Activated naive CD8-positive, alpha-beta T cell treated with anti-CD3 and anti-CD28 coated beads, Interleukin-2, amount 50 U/mL, for 24 hours (primary cell): Measurements from ENCODE around the gene MAPKAP1.
A peak's percentile ranks its signal among the peaks of the same experiment; 100 is the strongest.

ENCODE experiments used
- ATAC-seq: fragments of 150-1000 bp; cut with Tn5 transposase; one replicate; pipeline ENCODE4 v1.10.0; 2021
- DNase-seq: peaks from one replicate; pipeline ENCODE4 v3.0.0; 2021
- H3K27ac Mint-ChIP-seq: one replicate; pipeline ENCODE4 v1.8.0; 2021; ENCODE audit warnings: mild to moderate bottlenecking, mixed read lengths
- H3K27me3 Mint-ChIP-seq: one replicate; pipeline ENCODE4 v1.8.0; 2021; ENCODE audit warnings: mixed read lengths
- H3K36me3 Mint-ChIP-seq: one replicate; pipeline ENCODE4 v1.8.0; 2021; ENCODE audit warnings: low read depth, mixed read lengths
- H3K4me1 Mint-ChIP-seq: one replicate; pipeline ENCODE4 v1.8.0; 2021; ENCODE audit warnings: mixed read lengths
- H3K4me3 Mint-ChIP-seq: one replicate; pipeline ENCODE4 v1.8.0; 2021; ENCODE audit warnings: mild to moderate bottlenecking, moderate library complexity, mixed read lengths
- H3K9me3 Mint-ChIP-seq: one replicate; pipeline ENCODE4 v1.8.0; 2021; ENCODE audit warnings: mixed read lengths

The MAPKAP1 gene

DNA sequence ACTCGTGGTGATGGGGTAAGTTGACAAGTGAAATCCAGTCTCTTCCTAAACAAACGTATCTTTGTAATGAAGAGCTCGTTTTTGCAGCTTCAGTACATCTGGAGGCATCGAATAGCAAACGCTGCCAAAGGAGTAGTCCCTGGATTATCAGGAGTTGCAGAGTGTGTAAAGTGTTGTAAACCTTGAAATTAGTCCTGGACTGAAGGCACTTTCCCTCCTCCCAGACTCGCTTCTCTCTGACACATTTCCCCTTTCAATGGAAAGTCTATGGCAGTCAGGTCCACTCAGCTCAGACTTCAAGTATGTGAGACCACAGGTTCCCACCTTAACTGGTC, 38.6 kb upstream of the MAPKAP1 start:
- Mint-ChIP-seq H3K36me3 (peaks cover 7% of the 10 kb centered on the region), H3K4me3 (peak overlapping the region; percentile 84), H3K27me3 (peaks cover 21% of the 10 kb centered on the region), H3K4me1 (peaks cover 22% of the 10 kb centered on the region), H3K9me3 (no peaks in the 10 kb centered on the region), H3K27ac (peak overlapping the region; percentile 92)
- ATAC-seq (no peak), DNase-seq (no peak)

DNA sequence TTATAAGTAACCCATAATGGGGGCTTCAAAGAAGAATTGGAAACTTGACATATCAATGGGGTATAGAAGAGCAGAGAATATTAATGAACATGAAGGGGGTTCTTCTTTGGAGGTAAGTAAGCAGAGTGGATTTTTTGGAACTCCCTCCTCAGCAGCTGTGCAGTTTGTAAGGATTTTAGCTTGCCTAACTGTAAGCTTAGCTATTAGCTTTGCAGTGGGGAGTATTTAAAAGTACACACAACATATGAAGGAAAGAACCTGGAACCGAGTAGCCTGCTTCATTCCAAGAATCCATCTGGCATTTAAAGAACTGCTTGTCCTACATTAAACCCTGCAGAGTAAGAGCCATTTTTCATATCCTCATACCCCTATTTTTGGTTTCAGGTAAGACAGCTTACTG, 38.0 kb upstream of the MAPKAP1 start:
- H3K4me3 Mint-ChIP-seq = peak overlapping the region; percentile 84
- peaks cover 6% of the 10 kb centered on the region for H3K36me3 Mint-ChIP-seq
- no peak overlapping the region for H3K27ac Mint-ChIP-seq
- H3K27me3 Mint-ChIP-seq = peaks cover 21% of the 10 kb centered on the region
- ATAC-seq (no peak), DNase-seq (no peak)
- no peaks in the 10 kb centered on the region for H3K9me3 Mint-ChIP-seq
- H3K4me1 Mint-ChIP-seq = peaks cover 20% of the 10 kb centered on the region

DNA sequence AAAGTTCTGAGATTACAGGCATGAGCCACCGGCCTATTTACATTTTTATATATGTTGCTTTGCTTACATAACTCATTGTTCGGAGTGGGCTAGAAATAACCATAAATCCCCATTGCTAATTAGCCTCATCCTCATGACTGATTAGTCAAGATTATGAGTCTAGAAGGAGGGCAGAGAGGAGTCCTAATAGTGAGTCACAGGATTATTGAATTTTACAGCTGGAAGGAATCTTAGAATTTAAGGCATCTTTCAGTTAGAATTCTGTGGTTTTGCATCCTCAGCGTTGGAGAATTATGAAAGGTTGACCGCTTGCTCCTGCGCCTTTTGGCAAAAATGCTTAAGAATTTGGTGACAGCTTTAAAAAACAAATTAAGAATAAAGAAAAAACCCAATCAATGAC, 37.6 kb upstream of the MAPKAP1 start:
- ATAC-seq = no peak
- Mint-ChIP-seq H3K36me3 (peaks cover 6% of the 10 kb centered on the region), H3K4me1 (peaks cover 20% of the 10 kb centered on the region), H3K4me3 (no peak overlapping the region), H3K27ac (no peak overlapping the region), H3K27me3 (peaks cover 21% of the 10 kb centered on the region), H3K9me3 (no peaks in the 10 kb centered on the region)
- no peak for DNase-seq

DNA sequence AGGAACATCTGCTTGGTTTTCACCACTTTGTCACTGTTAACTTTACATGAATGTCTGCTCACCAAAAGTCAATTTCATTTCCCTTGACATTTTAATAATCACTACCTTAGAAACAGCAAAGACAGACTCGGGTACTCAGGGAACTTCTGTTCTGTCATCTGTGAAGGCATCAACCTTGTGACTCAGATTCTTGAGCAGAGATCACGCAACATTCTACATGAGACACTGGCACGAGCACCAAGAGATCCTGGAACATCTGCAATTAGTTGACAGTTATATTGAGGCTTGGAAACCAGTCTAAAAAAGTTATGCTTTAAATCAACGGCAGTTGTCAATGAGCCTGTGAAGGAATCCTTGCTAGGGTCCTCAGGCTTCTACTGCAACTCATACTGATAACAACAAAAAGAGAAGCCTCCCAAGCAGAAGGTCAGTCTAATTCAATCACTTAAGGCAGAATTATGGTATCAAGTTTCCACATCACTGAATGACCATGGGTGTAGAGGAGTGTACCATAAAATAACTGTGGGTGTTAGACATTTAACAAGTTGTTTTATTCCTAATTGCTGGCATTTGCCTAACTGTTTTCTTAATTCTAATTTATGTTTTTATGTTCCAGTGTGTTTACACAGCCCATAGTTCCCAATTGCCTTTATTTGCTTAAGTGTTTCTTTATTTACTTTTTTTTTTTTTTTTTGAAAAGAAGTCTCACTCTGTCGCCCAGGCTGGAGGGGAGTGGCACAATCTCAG, 36.8 kb upstream of the MAPKAP1 start:
- H3K4me3 Mint-ChIP-seq = no peak overlapping the region

DNA sequence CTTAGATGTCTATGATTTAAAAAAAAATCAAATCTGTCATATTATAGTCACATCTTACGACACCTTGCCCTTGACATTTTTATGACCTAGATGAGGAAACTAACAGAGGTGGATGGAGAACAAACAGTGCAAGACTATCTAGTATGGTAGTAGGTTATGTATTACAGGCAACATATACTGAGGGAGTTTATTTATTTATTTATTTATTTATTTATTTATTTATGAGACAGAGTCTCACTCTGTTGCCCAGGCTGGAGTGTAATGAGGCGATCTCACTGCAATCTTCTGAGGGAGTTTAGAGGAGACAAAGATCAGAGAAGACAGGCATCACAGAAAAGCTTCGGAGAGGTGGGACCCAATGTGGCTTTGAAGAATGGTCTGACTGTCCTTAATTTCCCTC, 35.6 kb upstream of the MAPKAP1 start:
- Mint-ChIP-seq H3K27me3 (peaks cover 16% of the 10 kb centered on the region), H3K4me1 (peaks cover 10% of the 10 kb centered on the region), H3K9me3 (no peaks in the 10 kb centered on the region), H3K4me3 (no peak overlapping the region), H3K27ac (no peak overlapping the region), H3K36me3 (no peaks in the 10 kb centered on the region)
- ATAC-seq = no peak
- no peak for DNase-seq

More for the DNA sequence above, 36.8 kb upstream of the MAPKAP1 start:
- Mint-ChIP-seq H3K9me3 (no peaks in the 10 kb centered on the region), H3K27ac (no peak overlapping the region), H3K4me1 (peaks cover 16% of the 10 kb centered on the region), H3K27me3 (peaks cover 17% of the 10 kb centered on the region), H3K36me3 (peaks cover 5% of the 10 kb centered on the region)
- ATAC-seq (no peak), DNase-seq (no peak)

DNA sequence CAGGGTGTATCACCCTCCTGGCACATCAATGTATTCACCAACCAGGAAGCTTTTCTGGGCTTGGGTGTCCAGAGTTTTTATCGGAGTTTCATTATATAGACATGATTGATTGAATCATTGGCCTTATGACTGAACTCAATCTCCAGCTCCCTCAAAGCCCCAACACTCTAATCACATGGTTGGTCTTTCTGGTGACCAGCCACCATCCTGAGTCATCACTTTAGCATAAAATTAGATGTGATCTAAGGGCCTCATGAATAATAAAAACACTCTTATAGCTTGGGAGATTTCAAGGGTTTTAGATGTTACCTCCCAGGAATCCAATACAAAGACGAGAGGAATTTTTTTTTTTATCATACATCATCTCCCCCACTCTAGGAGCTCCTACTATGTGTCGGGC, 32.4 kb upstream of the MAPKAP1 start:
- no peak overlapping the region for H3K4me3 Mint-ChIP-seq
- H3K36me3 Mint-ChIP-seq = no peaks in the 10 kb centered on the region
- no peaks in the 10 kb centered on the region for H3K9me3 Mint-ChIP-seq
- no peak overlapping the region for H3K27ac Mint-ChIP-seq
- ATAC-seq (no peak), DNase-seq (no peak)
- no peaks in the 10 kb centered on the region for H3K4me1 Mint-ChIP-seq
- peaks cover 8% of the 10 kb centered on the region for H3K27me3 Mint-ChIP-seq

DNA sequence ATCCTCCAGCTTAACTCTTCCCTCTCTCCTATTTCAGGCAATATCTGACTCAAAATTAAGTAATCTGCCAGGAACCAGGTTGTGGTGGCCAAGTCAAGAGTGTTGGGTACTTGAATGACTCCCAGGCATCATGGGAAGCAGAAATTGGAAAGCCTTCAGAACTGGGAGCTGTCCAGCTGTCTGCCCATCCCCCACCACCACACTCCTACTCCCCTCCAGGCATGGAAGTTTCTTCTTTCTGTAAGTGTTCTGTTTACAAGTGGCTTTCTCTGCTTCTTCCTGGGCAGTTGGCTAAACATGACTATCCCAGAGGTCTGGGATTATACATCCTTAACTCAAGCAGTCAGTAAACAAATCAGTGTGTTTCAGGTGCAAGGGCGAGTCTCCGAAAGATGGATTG, 25.6 kb upstream of the MAPKAP1 start:
- peaks cover 10% of the 10 kb centered on the region for H3K27me3 Mint-ChIP-seq
- no peak for ATAC-seq
- H3K4me1 Mint-ChIP-seq = no peaks in the 10 kb centered on the region
- no peaks in the 10 kb centered on the region for H3K9me3 Mint-ChIP-seq
- H3K27ac Mint-ChIP-seq = no peak overlapping the region
- H3K4me3 Mint-ChIP-seq = no peak overlapping the region
- no peaks in the 10 kb centered on the region for H3K36me3 Mint-ChIP-seq
- DNase-seq = no peak

DNA sequence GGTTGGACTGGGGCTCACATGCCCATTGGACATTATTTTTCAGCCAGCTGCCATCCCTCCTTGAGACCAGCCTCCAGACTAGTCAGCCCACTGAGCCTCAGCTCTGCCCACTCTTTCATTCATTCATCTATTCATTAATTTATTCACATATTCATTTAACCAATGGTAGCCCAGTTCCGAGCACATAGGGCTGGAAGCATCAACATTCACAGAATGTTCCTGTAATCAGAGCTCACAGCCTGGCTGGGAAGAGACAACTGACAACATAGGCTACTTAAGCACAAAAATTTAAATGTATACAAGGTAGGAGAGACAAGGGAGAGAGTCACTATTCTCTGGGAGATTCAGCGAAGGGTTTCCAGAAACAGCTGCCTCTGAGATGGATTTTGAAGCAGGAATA, 23.2 kb upstream of the MAPKAP1 start:
- Mint-ChIP-seq H3K36me3 (no peaks in the 10 kb centered on the region), H3K4me3 (no peak overlapping the region), H3K4me1 (no peaks in the 10 kb centered on the region), H3K27me3 (peaks cover 10% of the 10 kb centered on the region), H3K27ac (no peak overlapping the region), H3K9me3 (no peaks in the 10 kb centered on the region)
- DNase-seq (no peak), ATAC-seq (no peak)

DNA sequence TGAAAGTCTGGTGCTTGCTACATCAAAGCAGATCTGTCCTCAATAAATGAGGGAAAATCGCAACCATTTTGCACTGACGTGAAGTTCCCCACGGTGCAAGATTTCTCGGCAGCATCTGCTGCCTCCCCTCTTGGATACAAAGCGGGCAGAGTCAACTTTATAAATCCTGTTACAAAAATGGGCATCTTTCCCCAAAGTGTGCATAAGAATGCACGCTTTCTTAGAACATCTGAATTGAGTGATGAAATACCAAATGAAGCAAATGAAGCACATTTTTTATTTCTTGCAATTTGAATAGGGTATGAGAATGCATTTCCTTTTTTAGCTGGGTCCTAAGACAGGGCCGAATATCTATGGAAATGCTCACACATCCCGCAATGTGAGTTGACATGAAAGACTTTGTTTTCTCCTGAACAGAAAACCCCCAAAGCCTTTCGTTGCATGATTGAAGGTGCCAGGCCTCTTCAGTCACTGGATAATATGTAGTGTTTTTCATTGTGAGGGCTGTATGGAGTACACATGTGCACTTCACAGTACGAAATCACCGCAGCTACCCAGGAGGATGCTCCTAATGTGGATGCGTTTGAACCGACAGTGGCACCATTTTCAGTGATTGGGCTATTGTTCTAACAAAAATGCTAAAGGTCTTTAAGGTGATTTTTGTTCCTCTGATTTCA, 19.6 kb upstream of the MAPKAP1 start:
- DNase-seq (no peak), ATAC-seq (no peak)
- Mint-ChIP-seq H3K27me3 (peaks cover 10% of the 10 kb centered on the region), H3K4me3 (no peak overlapping the region), H3K27ac (no peak overlapping the region), H3K4me1 (no peaks in the 10 kb centered on the region), H3K9me3 (no peaks in the 10 kb centered on the region), H3K36me3 (no peaks in the 10 kb centered on the region)

DNA sequence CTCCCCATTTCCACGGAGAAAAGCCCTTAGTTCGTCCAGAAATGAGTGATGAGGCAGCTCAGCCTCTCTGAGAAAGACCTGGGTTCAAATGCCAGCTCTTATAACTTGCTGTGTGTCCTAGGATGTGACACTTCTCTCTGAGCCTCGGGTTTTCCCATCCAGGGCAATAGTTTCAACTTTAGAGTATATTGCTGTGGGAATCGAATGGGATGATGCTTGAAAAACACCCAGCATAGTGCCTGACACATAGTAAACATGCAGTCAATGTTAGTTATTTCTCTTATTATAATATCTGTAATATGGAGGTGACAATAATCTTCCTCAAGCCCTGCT, 430 bp upstream of the MAPKAP1 start:
- no peaks in the 10 kb centered on the region for H3K9me3 Mint-ChIP-seq
- no peaks in the 10 kb centered on the region for H3K27me3 Mint-ChIP-seq
- DNase-seq (no peak), ATAC-seq (no peak)
- H3K36me3 Mint-ChIP-seq = peaks cover 16% of the 10 kb centered on the region
- peaks cover 42% of the 10 kb centered on the region for H3K4me1 Mint-ChIP-seq
- peak overlapping the region; percentile 89 for H3K27ac Mint-ChIP-seq
- peak overlapping the region; percentile 88 for H3K4me3 Mint-ChIP-seq

DNA sequence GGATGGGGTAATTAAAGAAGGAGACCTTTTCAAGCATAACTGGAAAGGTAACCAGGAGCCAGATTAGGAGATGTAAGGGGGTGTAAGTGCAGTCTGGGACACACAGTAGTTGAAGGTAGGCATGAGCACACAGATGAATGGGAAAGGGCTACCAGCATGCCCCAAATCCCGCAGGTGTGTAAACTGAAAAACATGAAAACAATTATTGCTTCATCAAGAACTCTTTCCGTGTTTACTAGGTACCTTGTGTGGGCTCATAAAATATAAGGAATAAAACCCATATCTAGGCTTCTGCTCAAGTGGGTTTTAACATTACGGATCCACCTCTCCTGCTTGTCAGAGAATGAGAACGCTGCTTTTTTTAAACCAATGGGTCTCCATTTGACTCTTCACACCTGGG, 1.1 kb downstream of the MAPKAP1 start:
- peaks cover 20% of the 10 kb centered on the region for H3K36me3 Mint-ChIP-seq
- H3K27ac Mint-ChIP-seq = peak overlapping the region; percentile 89
- H3K27me3 Mint-ChIP-seq = no peaks in the 10 kb centered on the region
- peak overlapping the region; percentile 88 for H3K4me3 Mint-ChIP-seq
- H3K4me1 Mint-ChIP-seq = peaks cover 55% of the 10 kb centered on the region
- no peak for DNase-seq
- no peaks in the 10 kb centered on the region for H3K9me3 Mint-ChIP-seq
- no peak for ATAC-seq

DNA sequence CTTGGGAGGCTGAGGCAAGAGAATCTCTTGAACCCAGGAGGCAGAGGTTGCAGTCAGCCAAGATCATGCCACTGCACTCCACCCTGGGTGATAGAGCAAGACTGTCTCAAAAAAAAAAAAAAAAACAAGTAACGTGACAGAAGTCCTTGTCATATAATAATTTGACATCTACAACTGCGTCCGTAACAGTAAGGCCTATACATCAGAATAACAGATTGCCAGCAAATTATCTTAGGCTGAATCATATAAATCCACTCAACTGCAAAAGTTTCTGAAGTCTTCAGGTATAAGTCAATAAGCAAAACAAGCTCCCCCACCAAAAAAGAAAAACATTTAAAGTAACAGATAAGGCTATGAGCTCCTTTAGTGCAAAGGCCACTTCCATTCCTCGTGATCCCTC, 3.3 kb downstream of the MAPKAP1 start:
- H3K27me3 Mint-ChIP-seq = no peaks in the 10 kb centered on the region
- no peak for DNase-seq
- no peak for ATAC-seq
- H3K27ac Mint-ChIP-seq = peak overlapping the region; percentile 55
- no peaks in the 10 kb centered on the region for H3K9me3 Mint-ChIP-seq
- no peak overlapping the region for H3K4me3 Mint-ChIP-seq
- H3K36me3 Mint-ChIP-seq = peaks cover 26% of the 10 kb centered on the region
- peaks cover 75% of the 10 kb centered on the region for H3K4me1 Mint-ChIP-seq

DNA sequence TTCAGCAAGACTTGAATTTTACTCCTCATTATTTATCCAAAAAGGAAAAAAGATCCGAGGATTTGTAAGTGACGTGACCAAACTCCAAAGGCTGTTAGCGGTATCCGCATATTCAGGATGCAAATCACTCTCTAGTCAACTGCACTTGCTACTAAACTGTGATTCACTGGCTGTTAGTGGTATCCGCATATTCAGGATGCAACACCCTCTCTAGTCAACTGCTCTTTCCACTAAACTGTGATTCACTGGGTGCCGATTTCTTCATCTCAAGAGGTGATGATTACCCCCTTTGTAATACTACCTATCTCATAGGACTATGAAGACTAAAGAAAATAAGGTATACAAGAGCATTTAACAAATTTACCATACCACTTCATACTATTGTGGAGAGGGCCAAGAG, 5.7 kb downstream of the MAPKAP1 start:
- Mint-ChIP-seq H3K4me3 (peak overlapping the region; percentile 43), H3K4me1 (peaks cover 84% of the 10 kb centered on the region), H3K36me3 (peaks cover 39% of the 10 kb centered on the region), H3K27me3 (no peaks in the 10 kb centered on the region), H3K27ac (peak overlapping the region; percentile 84), H3K9me3 (no peaks in the 10 kb centered on the region)
- DNase-seq (peak; percentile 4), ATAC-seq (peak; percentile 84)

DNA sequence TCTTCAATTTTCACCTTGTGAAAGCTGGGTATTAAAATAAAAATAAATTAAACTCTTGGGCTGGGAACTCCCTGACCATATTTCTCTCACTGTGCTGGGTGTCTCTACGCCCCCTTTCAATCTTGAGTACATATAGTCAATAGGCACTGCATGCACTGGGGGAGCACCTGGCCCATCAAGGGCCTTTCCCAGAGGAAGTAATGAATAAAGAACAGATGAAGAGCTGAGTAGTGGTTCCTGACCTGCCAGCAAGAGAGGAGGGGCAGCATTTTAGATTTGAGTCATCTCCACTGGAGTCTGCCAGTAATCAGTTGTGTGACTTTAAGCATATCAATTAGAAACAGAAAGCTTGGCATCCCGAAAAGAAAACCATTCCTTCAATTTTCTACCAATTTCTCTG, 6.2 kb downstream of the MAPKAP1 start:
- ATAC-seq (peak; percentile 98), DNase-seq (peak; percentile 58)
- H3K4me3 Mint-ChIP-seq = peak overlapping the region; percentile 43
- H3K27me3 Mint-ChIP-seq = no peaks in the 10 kb centered on the region
- peaks cover 40% of the 10 kb centered on the region for H3K36me3 Mint-ChIP-seq
- no peaks in the 10 kb centered on the region for H3K9me3 Mint-ChIP-seq
- H3K4me1 Mint-ChIP-seq = peaks cover 83% of the 10 kb centered on the region
- peak overlapping the region; percentile 84 for H3K27ac Mint-ChIP-seq

DNA sequence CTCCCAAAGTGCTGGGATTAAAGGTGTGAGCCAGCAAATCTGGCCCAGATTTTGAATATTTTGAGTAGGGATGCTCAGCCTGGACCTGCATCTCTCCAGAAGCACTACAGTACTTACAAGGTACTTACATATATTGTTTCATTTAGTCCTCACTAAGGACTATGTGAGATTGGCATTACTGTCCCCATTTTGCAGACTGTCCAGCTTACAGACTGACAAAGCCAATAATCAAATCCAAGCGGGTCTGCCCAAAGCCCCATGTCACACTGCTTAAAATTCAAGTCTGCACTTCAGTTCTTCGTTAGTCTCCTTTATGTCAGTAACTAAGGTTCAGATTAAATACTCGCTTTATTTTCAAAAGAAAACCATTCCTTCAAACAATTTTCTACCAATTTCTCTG, 7.1 kb downstream of the MAPKAP1 start:
- no peaks in the 10 kb centered on the region for H3K9me3 Mint-ChIP-seq
- peaks cover 35% of the 10 kb centered on the region for H3K36me3 Mint-ChIP-seq
- H3K4me3 Mint-ChIP-seq = no peak overlapping the region
- peaks cover 73% of the 10 kb centered on the region for H3K4me1 Mint-ChIP-seq
- ATAC-seq (no peak), DNase-seq (no peak)
- no peak overlapping the region for H3K27ac Mint-ChIP-seq
- no peaks in the 10 kb centered on the region for H3K27me3 Mint-ChIP-seq
